HG02610 (cell line): ENCODE data around the gene SSTR3.
"Not testable (repeated sequence)": the region's sequence is repeated elsewhere in the genome, so short reads cannot be mapped to it uniquely, and the experiment has no call there.

Experiments used
- ATAC-seq: cut with Tn5 transposase; IDR thresholded peaks from one replicate; pipeline ENCODE4 v1.9.1; 2021; ENCODE audit warnings: mild to moderate bottlenecking, moderate library complexity; ENCODE audit not compliant: unreplicated experiment

SSTR3 gene

DNA sequence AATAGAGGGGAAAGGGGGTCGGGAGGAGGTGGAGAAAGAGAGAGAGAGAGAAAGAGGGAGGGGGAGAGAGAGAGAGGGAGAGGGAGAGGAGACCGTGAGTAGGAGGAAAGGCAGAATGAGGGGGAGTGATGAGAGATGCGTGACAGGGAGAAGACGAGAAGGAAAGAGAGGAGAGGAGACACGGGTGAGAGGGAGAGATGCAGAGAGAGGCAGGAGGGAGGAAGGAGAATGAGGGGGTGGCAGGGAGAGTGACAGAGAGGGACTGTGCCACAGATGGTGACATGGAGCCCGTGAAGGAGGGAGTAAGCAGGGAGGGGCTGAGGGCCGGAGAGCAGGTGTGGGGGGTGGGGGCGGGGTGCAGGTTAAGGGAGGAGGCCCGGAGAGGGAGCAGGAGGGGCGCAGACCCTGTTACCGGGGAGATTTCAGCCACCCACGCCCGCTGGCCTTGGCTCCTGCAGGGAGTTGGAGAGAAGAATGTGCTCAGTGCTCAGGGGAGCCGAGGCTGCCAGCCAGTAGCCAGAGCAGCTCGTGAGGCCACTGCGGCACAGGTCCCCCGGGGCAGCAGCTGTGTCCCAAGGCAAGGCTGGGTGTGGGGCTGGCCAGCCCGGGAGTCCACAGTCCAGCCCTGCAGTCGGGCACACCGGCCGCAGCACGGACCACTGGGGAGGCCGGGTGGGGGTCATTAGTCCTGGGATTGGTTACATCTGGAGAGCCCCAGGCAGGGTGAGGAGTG, at the start of gene SSTR3:
SSTR3 (minus strand) TSS at position 304 of the 733 bp plus-strand sequence. CDS start 4,674 bp downstream, outside the sequence.
- ATAC-seq, result no peak

DNA sequence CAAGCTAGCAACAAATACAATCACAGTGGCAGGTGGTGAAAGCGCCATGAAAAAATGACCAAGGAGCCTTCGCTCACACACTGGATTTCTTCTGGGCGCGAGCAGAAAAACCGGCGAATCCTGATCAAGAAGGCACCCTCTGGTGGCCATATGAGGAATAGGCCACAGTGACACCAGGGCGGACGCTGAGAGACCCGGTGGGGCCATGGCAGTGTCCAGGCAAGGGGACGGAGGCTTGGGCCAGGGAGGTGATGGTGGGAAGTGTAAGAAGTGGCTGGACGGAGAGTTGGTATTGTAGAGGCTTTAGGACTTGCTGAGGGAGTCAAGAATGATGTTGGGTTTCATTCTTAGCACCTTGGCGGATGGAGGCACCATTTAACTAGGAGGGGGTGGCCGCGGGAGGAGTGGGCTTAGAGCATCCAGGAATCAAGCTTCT, 48.6 kb upstream of the SSTR3 start:
- no peak for ATAC-seq

GRCh38 chr22:37260155-37260795, 48.0 kb upstream of the SSTR3 start:
- no peak for ATAC-seq

GRCh38 chr22:37259540-37260029, 47.3 kb upstream of the SSTR3 start:
- no peak for ATAC-seq

GRCh38 chr22:37258753-37259401, 46.6 kb upstream of the SSTR3 start:
- no peak for ATAC-seq

DNA sequence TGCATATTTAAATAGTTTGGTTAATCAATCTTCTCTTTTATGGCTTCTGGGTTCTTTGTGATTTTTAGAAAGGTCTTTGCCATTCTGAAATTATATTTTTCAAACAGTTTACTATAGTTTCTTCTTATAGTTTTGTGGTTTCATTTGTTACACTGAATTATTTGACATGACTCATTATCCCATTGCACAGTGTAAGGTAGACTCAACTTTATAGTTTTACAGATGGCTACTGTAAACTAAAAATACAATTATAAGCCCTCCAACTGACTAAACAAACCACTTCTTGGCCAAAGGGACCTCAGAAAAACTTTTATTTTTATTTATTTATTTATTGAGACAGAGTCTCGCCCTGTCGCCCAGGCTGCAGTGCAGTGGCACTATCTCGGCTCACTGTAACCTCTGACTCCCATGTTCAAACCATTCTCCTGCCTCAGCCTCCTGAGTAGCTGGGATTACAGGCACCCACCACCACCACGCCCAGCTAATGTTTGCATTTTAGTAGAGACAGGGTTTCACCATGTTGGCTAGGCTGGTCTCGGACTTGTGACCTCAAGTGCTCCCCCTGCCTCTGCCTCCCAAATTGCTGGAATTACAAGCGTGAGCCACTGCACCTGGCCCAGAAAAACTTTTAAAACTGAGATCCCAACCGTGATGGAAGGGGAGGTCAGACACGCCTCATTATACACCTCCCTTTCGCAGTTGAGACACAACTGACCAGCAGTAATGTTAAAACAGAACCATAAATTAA, 45.9 kb upstream of the SSTR3 start:
- ATAC-seq, result no peak

DNA sequence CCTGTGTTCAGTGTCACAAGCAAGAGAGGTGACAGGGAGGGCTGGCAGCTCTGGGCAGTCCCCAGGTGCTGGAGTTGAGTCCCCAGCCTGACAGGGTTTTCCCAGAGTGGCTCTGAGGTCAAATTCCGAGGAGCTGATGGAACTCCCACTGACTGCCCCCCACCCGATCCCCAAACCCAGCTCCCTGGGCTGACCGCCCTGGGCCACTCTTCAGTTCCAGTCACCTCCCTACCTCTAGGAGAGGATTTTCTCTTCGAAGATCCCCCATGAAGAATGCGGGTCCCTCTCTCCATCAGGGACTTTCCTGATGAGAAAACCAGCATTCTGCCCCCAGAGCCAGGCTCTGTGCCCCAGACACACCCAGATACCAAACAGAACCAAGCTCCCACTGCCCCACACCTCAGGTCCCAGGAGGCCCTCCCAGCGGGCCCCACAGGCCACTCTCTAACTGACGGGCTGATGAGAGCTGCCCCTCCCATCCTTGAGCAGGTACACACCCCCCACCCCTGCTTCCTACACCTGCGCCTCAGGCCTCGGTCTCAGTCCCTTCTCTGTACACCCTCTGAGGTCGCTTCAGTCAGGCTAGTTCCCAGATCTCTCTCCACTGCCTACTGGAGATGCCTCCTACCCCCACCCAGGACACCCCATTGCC, 43.9 kb upstream of the SSTR3 start:
- ATAC-seq, result no peak

GRCh38 chr22:37255558-37256006, 43.3 kb upstream of the SSTR3 start:
- no peak for ATAC-seq

DNA sequence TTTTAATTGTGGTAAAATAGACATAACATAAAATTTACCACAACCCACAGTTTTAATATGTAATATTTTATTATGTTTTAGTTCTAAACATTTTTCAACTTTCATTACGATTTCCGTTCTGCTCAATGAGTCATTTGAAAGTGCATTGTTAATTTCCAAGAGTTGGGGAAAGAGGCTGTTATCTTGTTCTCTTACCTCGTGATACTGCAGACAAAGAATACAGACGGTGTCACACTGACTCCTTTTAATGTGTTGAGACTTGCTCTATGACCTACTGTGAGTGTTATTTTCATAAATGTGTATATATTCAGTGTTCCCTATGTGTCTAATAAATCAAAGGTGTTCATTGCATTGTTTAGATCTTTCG, 42.6 kb upstream of the SSTR3 start:
- ATAC-seq, result no peak

DNA sequence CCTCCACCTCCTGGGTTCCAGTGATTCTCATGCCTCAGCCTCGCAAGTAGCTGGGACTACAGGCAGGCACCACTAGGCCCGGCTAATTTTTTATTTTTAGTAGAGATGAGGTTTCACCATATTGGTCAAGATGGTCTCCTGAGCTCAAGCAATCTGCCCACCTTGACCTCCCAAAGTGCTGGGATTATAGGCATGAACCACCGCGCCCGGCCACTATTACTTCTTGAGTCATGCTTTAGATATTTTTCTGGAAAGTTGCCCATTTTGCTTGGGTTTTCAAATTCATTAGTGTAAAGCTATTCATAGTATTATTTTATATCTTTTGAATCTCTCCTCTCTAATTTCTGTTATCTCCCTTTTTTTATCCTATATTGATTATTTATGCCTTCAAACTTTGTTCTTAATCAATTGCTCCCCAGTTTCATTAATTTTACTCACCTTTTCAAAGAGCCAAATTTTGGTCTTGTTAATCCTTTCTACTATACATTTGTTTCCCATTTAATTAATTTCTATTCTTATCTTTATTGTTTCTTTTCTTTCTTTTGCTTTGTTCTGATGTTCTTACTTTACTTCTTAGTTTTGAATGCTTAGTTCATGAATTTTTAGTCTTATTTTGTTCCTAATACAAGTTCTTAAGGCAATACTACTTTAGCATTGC, 42.1 kb upstream of the SSTR3 start:
- ATAC-seq, result no peak

DNA sequence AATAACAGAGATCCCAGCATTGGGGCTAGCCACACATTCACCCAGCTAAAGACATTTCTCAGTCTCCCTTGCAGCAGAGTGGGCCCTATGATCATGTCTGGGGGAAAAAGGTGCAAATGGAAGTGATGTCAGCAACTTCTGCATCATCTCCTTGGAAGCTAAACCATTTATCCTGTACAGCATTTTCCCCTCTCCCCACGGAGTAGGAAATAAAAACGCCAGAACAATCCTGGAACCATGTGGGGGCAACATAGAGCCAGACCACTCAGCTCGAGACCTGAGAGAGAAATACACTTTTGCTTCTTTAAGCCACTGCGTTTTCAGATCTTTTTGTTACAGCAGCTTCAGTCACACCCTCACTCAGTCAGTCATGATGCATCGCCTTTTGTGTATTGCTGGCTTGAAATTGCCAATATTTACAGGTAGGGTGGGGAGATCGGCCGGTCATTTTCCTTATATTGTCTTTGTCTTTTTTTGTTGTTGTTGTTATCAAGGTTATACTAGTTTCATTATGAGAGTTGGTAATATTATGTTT, 40.9 kb upstream of the SSTR3 start:
- ATAC-seq, result no peak

- ATAC-seq, result not testable (repeated sequence)
Measured at GRCh38 chr22:37251836-37252235, 39.6 kb upstream of the SSTR3 start.

DNA sequence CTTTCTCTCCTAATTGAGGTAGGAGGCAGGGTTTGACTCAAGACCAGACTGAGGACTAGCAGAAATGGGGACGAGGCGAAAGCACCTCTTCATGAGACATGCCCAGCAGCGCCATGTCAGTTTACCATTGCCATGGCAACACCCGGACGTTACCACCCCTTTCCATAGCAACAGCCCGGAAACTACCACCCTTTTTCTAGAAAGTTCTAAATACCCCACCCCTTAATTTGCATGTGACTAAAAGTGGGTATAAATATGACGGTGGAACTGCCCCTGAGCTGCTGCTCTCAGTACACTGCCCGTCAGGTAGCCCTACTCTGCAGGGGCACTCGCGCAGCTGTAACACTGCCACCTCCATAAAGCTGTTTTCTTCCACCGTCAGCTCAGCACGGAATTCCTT, 37.7 kb upstream of the SSTR3 start:
- no peak for ATAC-seq

DNA sequence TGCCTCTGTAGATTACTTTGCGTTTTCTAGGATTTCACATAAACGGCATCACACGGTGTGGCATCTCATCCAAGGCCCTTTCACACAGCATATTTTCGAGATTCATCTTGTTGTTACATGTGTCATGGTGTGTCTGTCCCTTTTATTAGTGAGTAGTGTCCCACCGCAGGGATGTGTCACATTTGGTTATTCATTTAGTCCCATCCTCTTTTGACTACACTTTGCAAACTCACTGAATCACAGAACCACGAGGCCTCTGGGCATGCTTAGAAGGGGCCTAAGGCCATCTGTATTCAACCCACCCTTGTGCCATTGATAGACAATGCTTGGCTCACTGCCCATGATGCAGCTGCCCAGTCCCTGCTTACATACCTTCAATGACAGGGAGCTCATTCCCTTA, 36.0 kb upstream of the SSTR3 start:
- ATAC-seq, result no peak

DNA sequence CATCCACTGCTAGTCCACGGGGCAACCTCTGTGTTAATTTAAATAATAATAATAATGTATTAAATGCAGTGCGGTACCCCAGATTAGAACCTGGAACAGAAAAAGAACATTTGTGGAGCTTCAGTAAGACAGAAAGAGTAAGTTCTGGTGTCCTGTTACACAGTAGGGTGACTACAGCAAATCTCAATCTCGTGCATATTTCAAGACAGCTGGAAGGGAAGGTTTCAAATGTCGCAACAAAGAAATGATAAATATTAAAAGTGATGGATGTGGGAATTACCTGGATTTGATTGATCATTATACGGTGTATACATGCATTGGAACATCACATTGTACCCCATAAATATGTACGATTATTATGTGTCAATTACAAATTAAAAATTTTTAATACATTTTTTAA, 33.5 kb upstream of the SSTR3 start:
- no peak for ATAC-seq

GRCh38 chr22:37244922-37245722, 32.8 kb upstream of the SSTR3 start:
- ATAC-seq, result no peak

DNA sequence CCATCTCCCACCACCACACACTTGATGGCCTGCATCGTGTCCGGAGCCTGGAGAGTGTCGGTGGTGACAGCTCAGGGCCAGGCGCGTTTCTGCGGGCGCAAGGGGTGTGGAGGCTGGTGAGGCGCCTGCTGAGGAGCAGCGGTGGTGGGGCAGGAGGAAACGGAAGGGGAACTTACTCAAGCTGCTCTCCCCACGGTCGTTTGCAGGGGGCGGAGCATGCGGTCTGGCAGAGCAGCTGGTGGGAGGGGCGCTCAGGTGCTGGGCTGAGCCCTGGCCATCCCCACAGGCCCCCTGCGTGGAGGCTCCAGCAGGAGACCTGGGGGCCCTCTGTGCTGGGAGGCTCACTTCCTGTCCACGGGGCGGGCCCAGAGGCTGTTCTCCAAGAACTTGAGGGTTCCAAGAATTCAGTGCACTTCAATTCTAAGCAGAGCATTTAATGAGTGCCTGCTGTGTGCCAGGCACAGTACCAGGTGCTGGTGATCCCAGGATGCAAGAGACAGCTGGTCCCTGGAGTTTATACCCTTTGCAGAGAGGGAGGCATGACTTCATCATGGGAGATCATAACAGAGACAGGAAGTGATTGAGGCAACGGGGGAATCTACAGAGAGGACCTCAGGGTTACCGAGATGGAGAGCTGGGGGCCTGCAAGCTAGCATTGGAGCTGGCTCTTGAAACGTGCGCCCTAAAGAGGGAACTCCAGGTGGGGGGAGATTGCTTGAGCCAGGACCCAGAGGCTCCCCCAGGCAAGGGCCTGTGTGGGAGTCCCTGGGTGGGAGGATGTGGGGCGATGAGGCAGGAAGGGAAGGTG, 32.0 kb upstream of the SSTR3 start, which contains the start of gene RAC2:
RAC2 (minus strand) TSS at position 156 of the 808 bp plus-strand sequence; CDS start at position 35, 121 bp downstream.
- ATAC-seq, result peak; percentile 48
